T-helper 1 cell (primary cell): ENCODE data around the gene OR3A2.
"Not testable (repeated sequence)": the region's sequence is repeated elsewhere in the genome, so short reads cannot be mapped to it uniquely, and the experiment has no call there.

ENCODE experiments used
- DNase-seq, 5 donors: peaks; one replicate each; pipeline ENCODE4 v3.0.0-alpha.2; 2012 to 2020
- total RNA-seq, 4 donors: gene quantifications; one replicate each; lab custom pipeline; 2026; lab: John Stamatoyannopoulos, UW

Gene OR3A2
- 0.27 to 1.8 (median 0.39) reads per million in 4 donors for total RNA-seq

DNA sequence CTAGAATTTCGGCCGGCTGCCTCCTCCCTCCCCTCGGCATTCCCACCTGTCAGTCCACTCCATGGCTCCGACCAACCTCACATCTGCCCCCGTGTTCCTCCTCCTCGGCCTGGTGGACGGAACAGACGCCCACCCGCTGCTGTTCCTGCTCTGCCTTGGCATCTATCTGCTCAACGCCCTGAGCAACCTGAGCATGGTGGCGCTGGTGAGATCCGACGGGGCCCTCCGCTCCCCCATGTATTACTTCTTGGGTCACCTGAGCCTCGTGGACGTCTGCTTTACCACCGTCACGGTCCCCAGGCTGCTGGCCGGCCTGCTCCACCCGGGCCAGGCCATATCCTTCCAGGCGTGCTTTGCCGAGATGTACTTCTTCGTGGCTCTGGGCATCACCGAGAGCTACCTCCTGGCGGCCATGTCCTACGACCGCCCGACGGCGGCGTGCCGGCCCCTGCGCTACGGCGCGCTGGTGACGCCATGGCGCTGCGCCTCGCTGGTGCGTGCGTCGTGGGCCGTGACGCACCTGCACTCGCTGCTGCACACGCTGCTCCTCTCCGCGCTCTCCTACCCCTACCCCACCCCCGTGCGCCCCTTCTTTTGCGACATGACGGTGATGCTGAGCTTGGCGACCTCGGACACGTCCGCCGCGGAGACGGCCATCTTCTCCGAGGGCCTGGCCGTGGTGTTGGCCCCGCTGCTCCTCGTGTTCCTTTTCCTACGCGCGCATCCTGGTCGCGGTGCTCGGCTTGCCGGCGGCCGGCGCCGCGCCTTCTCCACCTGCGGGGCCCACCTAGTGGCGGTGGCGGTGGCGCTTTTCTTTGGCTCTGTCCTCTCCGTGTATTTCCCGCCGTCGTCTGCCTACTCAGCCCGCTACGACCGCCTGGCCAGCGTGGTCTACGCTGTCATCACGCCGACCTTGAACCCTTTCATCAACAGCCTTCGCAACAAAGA lies at the start of gene OR3A2:
OR3A2 (minus strand) TSS at position 440 of the 948 bp plus-strand sequence.
- DNase-seq: peak in 2 of 5 donors; percentile 2 to 9

DNA sequence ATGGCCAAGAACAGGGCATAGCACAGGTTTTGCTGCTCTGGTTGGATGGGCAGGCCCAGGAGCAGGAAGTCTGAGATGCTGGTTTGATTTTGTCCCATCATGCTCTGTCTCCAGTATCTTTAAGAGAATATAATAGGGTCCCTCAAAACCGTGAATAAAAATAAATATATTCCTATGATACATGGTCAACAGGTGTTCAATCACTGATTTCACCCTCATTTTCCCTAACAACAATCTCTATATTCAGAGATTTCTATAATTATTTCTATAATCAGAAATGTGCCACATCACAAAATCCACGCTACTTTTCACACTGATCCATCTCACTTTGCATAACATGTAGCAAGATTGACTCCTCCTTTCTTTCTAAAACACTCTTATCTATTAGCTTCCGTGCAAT lies 47.6 kb upstream of the OR3A2 start, which contains the start of gene OR1E2:
OR1E2 (minus strand) TSS at position 101 of the 400 bp plus-strand sequence; CDS start at position 101, 0 bp downstream.
- DNase-seq: no peak

- not testable (repeated sequence) for DNase-seq
Observed at GRCh38 chr17:3433215-3433614, 47.1 kb upstream of the OR3A2 start.

DNA sequence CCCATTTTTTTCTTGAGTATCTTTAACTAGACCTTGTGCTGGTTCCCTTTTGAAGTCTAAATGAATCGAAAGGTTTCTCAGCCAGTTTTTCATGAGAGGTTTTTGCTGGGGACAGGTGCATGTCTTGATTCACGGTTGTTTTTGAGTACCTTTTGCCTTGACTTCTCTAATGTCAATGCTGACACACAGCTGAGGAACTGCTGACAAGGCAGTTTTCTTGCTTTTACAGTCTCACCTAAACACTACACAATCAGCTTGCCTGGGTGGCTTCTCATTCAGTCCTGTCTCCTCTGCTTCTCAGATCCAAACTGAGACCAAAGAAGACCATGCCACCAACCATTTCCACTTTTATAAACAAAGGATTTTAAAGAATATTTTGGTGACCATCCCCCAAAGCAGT lies 32.1 kb upstream of the OR3A2 start:
- no peak for DNase-seq

GRCh38 chr17:3415610-3416009 lies 29.5 kb upstream of the OR3A2 start:
- DNase-seq: no peak

- not testable (repeated sequence) for DNase-seq
Observed at GRCh38 chr17:3412216-3412615, 26.1 kb upstream of the OR3A2 start.

GRCh38 chr17:3411070-3411469 lies 25.0 kb upstream of the OR3A2 start, which contains the start of gene OR3A3:
OR3A3 (plus strand) TSS chr17:3411370.
- DNase-seq: no peak

GRCh38 chr17:3403856-3404255 lies 17.7 kb upstream of the OR3A2 start:
- DNase-seq: not testable (repeated sequence)

DNA sequence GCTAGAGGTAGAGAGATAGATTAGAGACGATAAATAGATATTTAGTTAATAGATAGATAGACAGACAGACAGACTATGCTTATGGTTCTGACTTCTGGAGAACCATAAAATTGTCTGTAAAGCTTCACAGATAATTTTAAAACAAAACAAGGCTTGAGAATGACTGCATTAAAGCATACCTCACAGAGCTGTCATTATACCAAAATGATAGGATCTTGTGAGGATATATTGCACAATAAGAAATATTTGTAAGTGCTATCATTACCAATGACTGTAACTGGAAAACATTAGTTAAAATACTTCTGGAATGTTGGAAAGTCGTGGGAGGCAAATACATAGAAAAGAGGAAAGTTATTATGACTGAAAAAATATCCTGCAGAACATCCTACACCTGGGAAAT lies 15.7 kb upstream of the OR3A2 start:
- no peak for DNase-seq

DNA sequence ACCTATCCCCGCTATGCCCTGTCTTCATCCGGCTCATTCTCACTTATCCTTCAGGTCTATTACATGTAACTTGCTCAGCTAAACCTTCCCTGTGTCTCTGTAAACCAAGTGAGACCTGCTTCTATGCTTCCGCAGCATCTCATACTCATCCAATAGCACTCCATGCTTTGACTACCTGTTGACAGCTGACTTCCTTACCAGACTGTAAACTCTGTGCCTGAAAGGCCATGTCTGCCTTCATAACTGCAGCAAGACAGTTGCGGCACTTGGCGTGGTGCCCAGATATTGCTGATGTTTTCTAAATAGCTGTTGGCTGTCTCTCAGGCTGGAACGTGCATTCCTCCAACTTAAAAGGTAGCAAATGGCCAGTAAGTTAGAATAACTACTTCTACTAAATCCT lies 13.9 kb upstream of the OR3A2 start:
- no peak for DNase-seq

- DNase-seq: no peak
Observed at GRCh38 chr17:3398310-3398709, 12.2 kb upstream of the OR3A2 start, which contains the start of gene OR1E1. OR1E1 (minus strand) TSS chr17:3398410; CDS start chr17:3398410, 0 bp downstream.

DNA sequence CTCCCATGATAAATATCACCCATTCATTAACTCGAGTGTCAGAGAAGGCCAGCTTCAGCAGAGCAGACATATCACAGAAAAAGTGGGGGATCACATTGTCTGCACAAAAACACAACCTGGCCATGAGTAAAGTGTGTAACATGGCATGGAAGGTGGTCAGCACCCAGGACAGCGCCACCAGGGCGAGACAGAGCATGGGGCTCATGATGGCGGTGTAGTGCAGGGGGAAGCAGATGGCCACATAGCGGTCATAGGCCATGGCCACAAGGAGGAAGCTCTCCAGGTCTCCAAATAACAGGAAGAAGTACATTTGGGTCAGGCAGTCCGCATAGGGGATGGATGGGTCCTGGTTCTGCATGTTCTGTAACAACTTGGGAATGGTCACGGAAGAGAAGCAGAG lies 11.7 kb upstream of the OR3A2 start:
- DNase-seq: not testable (repeated sequence)

DNA sequence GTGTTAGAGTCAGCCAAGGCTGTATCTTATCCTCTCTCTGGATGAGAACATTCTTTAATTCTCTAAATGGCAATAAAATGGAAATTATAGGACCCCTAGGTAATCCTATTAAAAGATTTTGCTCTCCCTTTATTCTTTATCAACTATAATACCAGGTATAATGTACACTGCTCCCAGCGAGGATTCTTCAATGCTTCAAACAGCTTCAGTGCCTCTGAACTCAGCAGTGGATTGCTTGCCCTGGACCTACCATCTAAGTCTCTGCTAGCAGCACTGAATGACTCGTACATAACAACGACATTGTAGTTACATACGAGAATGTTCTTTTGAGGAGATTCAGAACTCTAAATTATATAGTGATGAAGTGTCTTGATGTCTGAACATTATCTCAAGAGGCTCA lies 3.7 kb upstream of the OR3A2 start:
- DNase-seq: no peak

DNA sequence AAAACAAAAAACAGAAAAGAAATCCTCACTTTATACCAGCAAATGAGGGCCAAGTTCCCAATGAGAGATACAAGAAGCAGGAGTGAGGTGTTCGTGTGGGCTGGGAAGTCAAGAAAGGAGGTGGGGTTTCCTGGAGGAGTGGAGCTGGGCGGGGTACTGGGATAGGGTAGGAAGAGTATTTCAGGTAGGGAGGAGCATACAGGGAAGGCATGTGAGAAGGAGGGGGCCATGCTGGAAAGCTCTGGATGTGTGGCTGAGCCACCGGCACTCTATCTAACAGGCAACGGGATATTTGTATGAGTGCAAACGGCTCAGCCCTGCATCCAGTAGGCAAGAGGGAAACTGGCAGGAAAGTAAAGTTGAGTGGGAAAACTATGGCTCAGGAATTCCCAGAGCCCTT lies 4.2 kb downstream of the OR3A2 start:
- DNase-seq: no peak

- DNase-seq: no peak
Observed at GRCh38 chr17:3378321-3378720, 7.8 kb downstream of the OR3A2 start.

- not testable (repeated sequence) for DNase-seq
Observed at GRCh38 chr17:3371167-3371566, 14.9 kb downstream of the OR3A2 start.

DNA sequence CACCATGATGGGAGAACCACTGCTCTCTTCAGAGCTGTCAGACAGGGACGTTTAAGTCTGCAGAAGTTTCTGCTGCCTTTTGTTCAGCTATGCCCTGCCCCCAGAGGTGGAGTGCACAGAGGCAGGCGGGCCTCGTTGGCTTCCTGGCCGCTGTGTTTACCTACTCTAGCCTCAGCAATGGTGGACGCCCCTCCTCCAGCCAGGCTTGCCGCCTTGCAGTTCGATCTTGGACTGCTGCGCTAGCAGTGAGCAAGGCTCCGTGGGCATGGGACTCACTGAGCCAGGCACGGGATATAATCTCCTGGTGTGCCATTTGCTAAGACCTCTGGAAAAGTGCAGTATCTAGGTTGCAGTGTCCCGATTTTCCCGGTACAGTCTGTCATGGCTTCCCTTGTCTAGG lies 43.3 kb downstream of the OR3A2 start:
- DNase-seq: not testable (repeated sequence)

GRCh38 chr17:3335876-3336275 lies 50.2 kb downstream of the OR3A2 start:
- no peak for DNase-seq

DNA sequence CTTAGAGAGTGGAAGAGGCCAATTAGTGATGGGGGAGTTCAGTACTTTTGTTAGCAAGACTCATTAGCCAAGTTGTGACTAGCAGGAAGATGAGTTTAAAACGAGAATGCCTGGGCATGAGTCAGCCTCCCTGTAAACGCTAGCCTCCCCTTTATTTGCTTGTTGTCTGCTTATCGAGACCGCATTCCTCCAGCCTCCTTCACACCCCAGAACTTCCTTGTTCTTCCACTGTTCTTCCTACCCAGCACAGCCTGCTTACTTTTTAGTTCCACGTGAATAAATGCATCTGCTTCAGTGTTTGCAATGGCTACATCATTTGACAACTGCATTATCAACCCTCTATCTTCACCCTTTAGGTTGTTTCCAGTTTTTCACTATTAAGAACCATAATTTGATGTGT lies 67.8 kb downstream of the OR3A2 start:
- DNase-seq: no peak

- DNase-seq: no peak
Observed at GRCh38 chr17:3316836-3317235, 69.3 kb downstream of the OR3A2 start.

DNA sequence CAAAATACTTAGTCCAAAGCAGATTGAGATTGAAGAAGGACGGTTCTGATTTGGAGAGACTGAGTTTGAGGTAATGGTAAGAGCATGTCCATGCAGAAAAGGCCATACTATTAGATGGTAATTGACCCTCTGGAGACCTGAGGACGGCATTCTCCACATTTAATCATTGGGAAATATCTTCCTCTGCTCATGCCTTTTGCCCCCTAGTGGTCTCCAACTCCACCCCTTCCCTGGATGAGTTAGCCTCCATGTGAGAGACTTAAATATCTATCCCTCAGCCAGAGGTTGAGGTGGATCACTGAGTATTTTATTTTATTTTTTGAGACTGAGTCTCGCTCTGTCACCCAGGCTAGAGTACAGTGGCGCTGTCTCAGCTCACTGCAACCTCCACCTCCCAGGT lies 77.5 kb downstream of the OR3A2 start:
- no peak for DNase-seq

DNA sequence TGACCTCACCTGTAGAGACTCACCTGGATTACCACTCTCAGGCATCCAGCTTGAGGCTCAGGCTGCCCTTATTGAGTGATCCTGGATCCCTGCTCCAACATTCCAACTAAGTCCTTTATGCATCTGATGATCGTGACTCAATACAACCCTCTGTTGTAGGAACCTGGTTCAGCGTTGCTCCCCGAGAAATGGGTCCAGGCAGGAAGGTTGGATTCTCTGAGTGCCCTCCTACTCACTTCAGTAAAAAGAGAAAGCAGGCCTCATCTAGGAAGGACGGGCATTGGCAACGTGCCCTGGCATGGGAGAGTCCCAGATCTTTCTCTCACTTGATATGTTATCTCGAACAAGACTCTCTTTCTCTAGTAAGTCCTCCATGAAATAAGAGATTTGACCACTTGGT lies 87.8 kb downstream of the OR3A2 start, which contains the start of gene OR3A1:
OR3A1 (minus strand) TSS at position 101 of the 400 bp plus-strand sequence. CDS start 5,778 bp downstream, outside the sequence.
- DNase-seq: no peak

GRCh38 chr17:3295632-3296031 lies 90.5 kb downstream of the OR3A2 start:
- no peak for DNase-seq

DNA sequence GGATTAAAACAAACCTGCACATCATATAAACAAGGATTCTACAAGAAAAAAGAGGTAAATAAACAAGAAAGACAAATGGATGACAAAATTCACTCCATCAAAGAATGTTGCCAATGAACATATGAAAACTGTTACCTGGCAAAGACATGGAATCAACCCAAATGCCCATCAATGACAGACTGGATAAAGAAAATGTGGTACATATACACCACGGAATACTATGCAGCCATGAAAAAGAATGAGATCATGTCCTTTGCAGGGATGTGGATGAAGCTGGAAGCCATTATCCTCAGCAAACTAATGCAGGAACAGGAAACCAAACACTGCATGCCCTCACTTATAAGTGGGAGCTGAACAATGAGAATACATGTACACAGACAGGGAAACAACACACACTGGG lies 92.6 kb downstream of the OR3A2 start:
- DNase-seq: not testable (repeated sequence)
